OCI-LY7 (cell line): Measurements from ENCODE around the gene RPS6KA5. TPM values are rescaled to one million over a fixed set of nuclear protein-coding genes. Genes with fewer than 3 reads are reported as not detected.
A peak's percentile ranks its signal among the peaks of the same experiment; 100 is the strongest.
"Not testable (repeated sequence)": the region's sequence is repeated elsewhere in the genome, so short reads cannot be mapped to it uniquely, and the experiment has no call there.

Experiments
- BruUV-seq: library from RNA; stranded (reverse); fragments of 400-500 nt; replicated peaks from 2 replicates; lab custom pipeline; 2021; lab: Mats Ljungman, UMichigan
- CTCF ChIA-PET: fragments of 300-600 bp; sonication (Branson Sonifier 250); formaldehyde crosslinking; loops from one replicate; lab custom pipeline; 2022; ENCODE audit warnings: antibody characterized with exemption; ENCODE audit not compliant: unreplicated experiment; lab: Charles Lee
- POLR2A ChIA-PET: fragments of 300-600 bp; sonication (Branson Sonifier 250); formaldehyde crosslinking; loops from one replicate; lab custom pipeline; 2022; ENCODE audit warnings: antibody characterized with exemption; lab: Charles Lee
- DNase-seq: peaks from one replicate; pipeline ENCODE4 v3.0.0-alpha.2; 2015; ENCODE audit warnings: low spot score
- H2AFZ ChIP-seq: fragments of 200-600 bp; sonication (generic), shearing (Covaris generic); 2 replicates; pipeline ENCODE4 v1.6.1; 2014; ENCODE audit warnings: mild to moderate bottlenecking, antibody characterized with exemption, low read length, moderate library complexity
- H3K27ac ChIP-seq: fragments of 200-600 bp; sonication (generic); 2 replicates; pipeline ENCODE4 v1.5.1; 2014; ENCODE audit warnings: mixed run types, low read depth, mild to moderate bottlenecking, moderate library complexity, low read length, inconsistent platforms; ENCODE audit not compliant: poor library complexity, severe bottlenecking
- H3K36me3 ChIP-seq: fragments of 200-600 bp; sonication (generic); 2 replicates; pipeline ENCODE4 v1.6.1; 2014; ENCODE audit warnings: mild to moderate bottlenecking, antibody characterized with exemption, low read length, moderate library complexity, mixed read lengths; ENCODE audit not compliant: insufficient read depth
- H3K4me1 ChIP-seq: fragments of 200-600 bp; sonication (generic); 2 replicates; pipeline ENCODE4 v1.5.1; 2014; ENCODE audit warnings: mild to moderate bottlenecking, low read length; ENCODE audit not compliant: insufficient read depth, poor library complexity, severe bottlenecking
- H3K4me2 ChIP-seq: fragments of 200-600 bp; sonication (generic); 2 replicates; pipeline ENCODE4 v1.6.1; 2014; ENCODE audit warnings: mild to moderate bottlenecking, low read length
- H3K4me3 ChIP-seq: fragments of 200-600 bp; sonication (generic); 2 replicates; pipeline ENCODE4 v1.5.1; 2014; ENCODE audit warnings: mild to moderate bottlenecking, low read depth, low read length; ENCODE audit not compliant: poor library complexity, severe bottlenecking
- H3K79me2 ChIP-seq: fragments of 200-600 bp; sonication (generic); 2 replicates; pipeline ENCODE4 v1.6.1; 2016; ENCODE audit warnings: low read depth, mild to moderate bottlenecking, low read length, moderate library complexity, mixed read lengths; ENCODE audit not compliant: insufficient read depth
- H3K9me2 ChIP-seq: fragments of 200-600 bp; sonication (generic); 2 replicates; pipeline ENCODE4 v1.6.1; 2016; ENCODE audit warnings: mild to moderate bottlenecking, low read length, mixed read lengths; ENCODE audit not compliant: insufficient read depth
- H3K9me3 ChIP-seq: fragments of 200-600 bp; sonication (generic); 2 replicates; pipeline ENCODE4 v1.6.1; 2014; ENCODE audit warnings: mild to moderate bottlenecking, mixed run types, low read length, mixed read lengths
- H4K20me1 ChIP-seq: fragments of 200-600 bp; sonication (generic); 2 replicates; pipeline ENCODE4 v1.6.1; 2014; ENCODE audit warnings: mild to moderate bottlenecking, antibody characterized with exemption, low read length, moderate library complexity, mixed read lengths; ENCODE audit not compliant: insufficient read depth
- EZH2phosphoT487 ChIP-seq: fragments of 200-600 bp; sonication (generic); IDR thresholded peaks from 2 replicates; pipeline ENCODE4 v1.6.1; 2018; ENCODE audit warnings: low read depth, borderline replicate concordance, mild to moderate bottlenecking, mixed run types, antibody characterized with exemption, low read length, moderate library complexity, mixed read lengths
- intact Hi-C: fragments of 100-400 bp; cut with micrococcal nuclease; formaldehyde crosslinking; loops from one replicate; pipeline ENCODE4 v1.10.0; 2022; ENCODE audit not compliant: unreplicated experiment
- total RNA-seq, 2 experiments: library from RNA; depleted of rRNA in 1 of 2; stranded (reverse); fragments of >200 nt in 1 of 2; shearing (Covaris generic) in 1 of 2; gene quantifications; 2 replicates each; pipeline ENCODE4 v1.2.3, GENCODE V29; 2014 to 2022
- TF ChIP-seq, protein P1 (sequence below): fragments of 200-600 bp; sonication (generic); conservative IDR thresholded peaks from 2 replicates; pipeline ENCODE4 v1.5.1; 2014; ENCODE audit warnings: mild to moderate bottlenecking, antibody characterized with exemption, low read length, moderate library complexity, mixed read lengths

RPS6KA5 gene
- total RNA-seq, 2 experiments from 2014 or later: 9.6 to 12.7 TPM

- no peak overlapping the region for H3K27ac ChIP-seq
- no peak overlapping the region for H3K4me3 ChIP-seq
- no peak for DNase-seq
- no peaks in the 10 kb centered on the region for H3K79me2 ChIP-seq
- H3K9me2 ChIP-seq: no peaks in the 10 kb centered on the region
- H4K20me1 ChIP-seq: no peaks in the 10 kb centered on the region
- POLR2A ChIA-PET: interaction anchor here (1.1 to 1.5 kb wide), 2 partner anchors 10 to 102 kb away, joined by 3 read pairs; no protein-coding TSS in a partner anchor
- TF ChIP-seq, protein P1, sequence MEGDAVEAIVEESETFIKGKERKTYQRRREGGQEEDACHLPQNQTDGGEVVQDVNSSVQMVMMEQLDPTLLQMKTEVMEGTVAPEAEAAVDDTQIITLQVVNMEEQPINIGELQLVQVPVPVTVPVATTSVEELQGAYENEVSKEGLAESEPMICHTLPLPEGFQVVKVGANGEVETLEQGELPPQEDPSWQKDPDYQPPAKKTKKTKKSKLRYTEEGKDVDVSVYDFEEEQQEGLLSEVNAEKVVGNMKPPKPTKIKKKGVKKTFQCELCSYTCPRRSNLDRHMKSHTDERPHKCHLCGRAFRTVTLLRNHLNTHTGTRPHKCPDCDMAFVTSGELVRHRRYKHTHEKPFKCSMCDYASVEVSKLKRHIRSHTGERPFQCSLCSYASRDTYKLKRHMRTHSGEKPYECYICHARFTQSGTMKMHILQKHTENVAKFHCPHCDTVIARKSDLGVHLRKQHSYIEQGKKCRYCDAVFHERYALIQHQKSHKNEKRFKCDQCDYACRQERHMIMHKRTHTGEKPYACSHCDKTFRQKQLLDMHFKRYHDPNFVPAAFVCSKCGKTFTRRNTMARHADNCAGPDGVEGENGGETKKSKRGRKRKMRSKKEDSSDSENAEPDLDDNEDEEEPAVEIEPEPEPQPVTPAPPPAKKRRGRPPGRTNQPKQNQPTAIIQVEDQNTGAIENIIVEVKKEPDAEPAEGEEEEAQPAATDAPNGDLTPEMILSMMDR: no peak
- no peak for TF ChIP-seq EZH2phosphoT487
- H2AFZ ChIP-seq: no peak overlapping the region
- intact Hi-C loops: no loop called here
- BruUV-seq: no TSS peak
- H3K36me3 ChIP-seq: no peaks in the 10 kb centered on the region
- CTCF ChIA-PET: no interaction called here
- H3K4me2 ChIP-seq: no peak overlapping the region
- no peaks in the 10 kb centered on the region for H3K9me3 ChIP-seq
- H3K4me1 ChIP-seq: no peaks in the 10 kb centered on the region
Measured at GRCh38 chr14:90858511-90858910, 201.9 kb downstream of the RPS6KA5 start.

DNA sequence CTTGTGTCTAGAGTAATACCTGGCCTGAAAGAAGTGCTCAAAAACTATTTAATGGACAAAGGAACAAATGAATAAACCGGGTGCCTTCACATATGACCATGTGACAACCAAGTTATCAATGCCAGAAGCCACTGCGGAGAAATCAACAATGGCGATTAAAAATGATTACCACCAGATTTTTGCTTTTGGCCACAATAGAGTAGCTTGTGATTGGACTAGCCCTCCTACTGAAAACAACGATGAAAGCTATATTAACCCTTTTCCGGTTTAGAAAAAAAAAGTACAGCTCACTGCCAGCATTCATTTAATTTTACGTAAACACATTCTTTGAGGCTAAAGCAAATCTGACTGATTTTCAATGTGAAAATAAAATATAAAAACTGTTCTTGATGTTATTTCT is 202.6 kb downstream of the RPS6KA5 start:
- BruUV-seq: no TSS peak
- H3K4me1 ChIP-seq: no peaks in the 10 kb centered on the region
- no peaks in the 10 kb centered on the region for H3K79me2 ChIP-seq
- CTCF ChIA-PET: no interaction called here
- TF ChIP-seq, protein P1: no peak
- no peak for TF ChIP-seq EZH2phosphoT487
- intact Hi-C loops: no loop called here
- no peak for DNase-seq
- H2AFZ ChIP-seq: no peak overlapping the region
- no peaks in the 10 kb centered on the region for H4K20me1 ChIP-seq
- H3K4me2 ChIP-seq: no peak overlapping the region
- POLR2A ChIA-PET: interaction anchor here (1.1 to 1.5 kb wide), 2 partner anchors 10 to 102 kb away, joined by 3 read pairs; no protein-coding TSS in a partner anchor
- no peaks in the 10 kb centered on the region for H3K9me2 ChIP-seq
- H3K27ac ChIP-seq: no peak overlapping the region
- H3K36me3 ChIP-seq: no peaks in the 10 kb centered on the region
- H3K9me3 ChIP-seq: no peaks in the 10 kb centered on the region
- no peak overlapping the region for H3K4me3 ChIP-seq

DNA sequence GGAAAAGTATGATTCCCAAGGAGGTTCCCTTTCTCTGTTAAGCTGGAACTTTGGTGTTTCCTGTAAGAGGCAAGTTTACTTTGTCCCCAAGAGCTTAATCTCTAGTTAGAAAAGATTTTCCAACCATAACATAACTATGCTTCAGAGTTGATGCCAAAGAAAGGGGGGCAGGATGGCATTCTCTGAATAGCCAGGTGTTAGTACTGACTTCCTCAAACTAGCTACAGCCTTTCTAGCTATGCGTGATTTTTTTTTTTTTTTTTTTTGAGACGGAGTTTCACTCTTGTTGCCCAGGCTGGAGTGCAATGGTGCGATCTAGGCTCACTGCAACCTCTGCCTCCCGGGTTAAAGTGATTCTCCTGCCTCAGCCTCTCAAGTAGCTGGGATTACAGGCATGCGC is 204.3 kb downstream of the RPS6KA5 start:
- H3K79me2 ChIP-seq, BruUV-seq, H3K4me3 ChIP-seq, intact Hi-C loops, H3K9me2 ChIP-seq, H3K4me1 ChIP-seq, H4K20me1 ChIP-seq, H3K4me2 ChIP-seq, H3K9me3 ChIP-seq, H3K27ac ChIP-seq, H2AFZ ChIP-seq, H3K36me3 ChIP-seq, CTCF ChIA-PET: not testable (repeated sequence)
- peak; percentile 40 for DNase-seq
- POLR2A ChIA-PET: interaction anchor here (0.7 kb wide), 2 partner anchors 35 to 1542 kb away, joined by 4 to 6 read pairs; no protein-coding TSS in a partner anchor
